Osteoblast (primary cell): ENCODE measurements around the gene PRR23C. TPM values are rescaled to one million over a fixed set of nuclear protein-coding genes. Genes with fewer than 3 reads are reported as not detected.

Experiments used
- DNase-seq: peaks from one replicate; pipeline ENCODE4 v3.0.0; 2011; ENCODE audit warnings: low spot score, mixed read lengths; ENCODE audit not compliant: insufficient read length; ENCODE audit errors: missing footprints
- H2AFZ ChIP-seq: 2 replicates; pipeline ENCODE4 v1.6.0; 2011; ENCODE audit warnings: mild to moderate bottlenecking, low read length
- H3K27ac ChIP-seq: 2 replicates; pipeline ENCODE4 v1.5.1; 2011; ENCODE audit warnings: mild to moderate bottlenecking, low read depth, low read length, moderate library complexity
- H3K27me3 ChIP-seq: 2 replicates; pipeline ENCODE4 v1.6.0; 2012; ENCODE audit warnings: mild to moderate bottlenecking, control low read depth, inconsistent platforms, low read length, moderate library complexity; ENCODE audit not compliant: insufficient read depth
- H3K36me3 ChIP-seq: 2 replicates; pipeline ENCODE4 v1.5.1; 2011; ENCODE audit warnings: mild to moderate bottlenecking, low read length, control low read depth, moderate library complexity; ENCODE audit not compliant: insufficient read depth
- H3K4me1 ChIP-seq: 2 replicates; pipeline ENCODE4 v1.5.1; 2011; ENCODE audit warnings: mild to moderate bottlenecking, low read length, control low read depth, moderate library complexity; ENCODE audit not compliant: insufficient read depth
- H3K4me2 ChIP-seq: 2 replicates; pipeline ENCODE4 v1.6.0; 2011; ENCODE audit warnings: mild to moderate bottlenecking, low read length; ENCODE audit not compliant: insufficient read depth
- H3K4me3 ChIP-seq: fragments of 200-600 bp; sonication (generic); 3 replicates; pipeline ENCODE4 v1.5.1; 2012; ENCODE audit warnings: mild to moderate bottlenecking, low read length, inconsistent platforms; ENCODE audit not compliant: insufficient read depth
- H3K79me2 ChIP-seq: 2 replicates; pipeline ENCODE4 v1.6.0; 2012; ENCODE audit warnings: mild to moderate bottlenecking, low read length, control low read depth, inconsistent platforms; ENCODE audit not compliant: insufficient read depth
- H3K9me3 ChIP-seq: 2 replicates; pipeline ENCODE4 v1.5.1; 2011; ENCODE audit warnings: low read depth, low read length, control low read depth
- H4K20me1 ChIP-seq: 2 replicates; pipeline ENCODE4 v1.6.0; 2012; ENCODE audit warnings: mild to moderate bottlenecking, low read length, control low read depth; ENCODE audit not compliant: insufficient read depth
- CTCF ChIP-seq: IDR thresholded peaks from 2 replicates; pipeline ENCODE4 v1.5.1; 2011; ENCODE audit warnings: mild to moderate bottlenecking, low read depth, low read length, moderate library complexity; ENCODE audit errors: extremely low read depth
- total RNA-seq: library from RNA; depleted of rRNA; stranded (reverse); fragments of >200 nt; gene quantifications from 2 replicates; pipeline ENCODE4 v1.2.3, GENCODE V29; 2012

PRR23C gene
- total RNA-seq, 1 donor: not detected

- TF ChIP-seq CTCF: no peak
- no peak overlapping the region for H3K27ac ChIP-seq
- no peak overlapping the region for H3K4me3 ChIP-seq
- H3K9me3 ChIP-seq: no peaks in the 10 kb centered on the region
- no peaks in the 10 kb centered on the region for H3K36me3 ChIP-seq
- H3K4me1 ChIP-seq: no peaks in the 10 kb centered on the region
- H4K20me1 ChIP-seq: no peaks in the 10 kb centered on the region
- H3K4me2 ChIP-seq: no peak overlapping the region
- no peak overlapping the region for H2AFZ ChIP-seq
- H3K27me3 ChIP-seq: no peaks in the 10 kb centered on the region
- DNase-seq: no peak
- no peaks in the 10 kb centered on the region for H3K79me2 ChIP-seq
These were observed 39.5 kb upstream of the PRR23C start for GRCh38 chr3:139084176-139084575.

DNA sequence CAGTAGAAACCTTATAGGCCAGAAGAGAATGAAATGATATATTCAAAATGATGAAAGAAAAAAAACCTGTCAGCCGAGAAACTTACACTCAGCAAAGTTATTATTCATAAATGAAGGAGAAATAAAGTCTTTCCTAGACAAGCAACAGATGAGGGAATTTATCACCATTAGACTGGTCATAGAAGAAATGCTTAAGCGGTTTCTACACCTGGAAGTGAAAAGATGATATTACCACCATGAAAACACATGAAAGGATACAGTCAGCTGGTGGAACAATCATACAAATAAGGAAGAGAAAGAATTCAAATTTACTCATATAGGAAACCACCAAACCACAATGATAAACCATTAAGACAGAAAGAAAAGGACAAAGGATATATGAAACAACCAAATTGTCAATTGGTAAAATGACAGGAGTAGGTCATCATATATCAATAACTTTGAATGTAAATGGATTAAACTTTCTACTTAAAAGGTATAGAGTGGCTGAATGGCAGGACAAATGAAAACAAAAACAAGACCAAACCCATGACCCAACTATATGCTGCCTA lies 29.9 kb upstream of the PRR23C start:
- no peaks in the 10 kb centered on the region for H3K4me1 ChIP-seq
- H3K36me3 ChIP-seq: no peaks in the 10 kb centered on the region
- H3K4me2 ChIP-seq: no peak overlapping the region
- H3K4me3 ChIP-seq: no peak overlapping the region
- TF ChIP-seq CTCF: no peak
- H4K20me1 ChIP-seq: no peaks in the 10 kb centered on the region
- no peak for DNase-seq
- no peaks in the 10 kb centered on the region for H3K9me3 ChIP-seq
- H3K79me2 ChIP-seq: no peaks in the 10 kb centered on the region
- no peak overlapping the region for H3K27ac ChIP-seq
- no peaks in the 10 kb centered on the region for H3K27me3 ChIP-seq
- no peak overlapping the region for H2AFZ ChIP-seq

- H3K9me3 ChIP-seq: no peaks in the 10 kb centered on the region
- DNase-seq: no peak
These were observed 18.2 kb upstream of the PRR23C start for GRCh38 chr3:139062918-139063317.

More at GRCh38 chr3:139062918-139063317, 18.2 kb upstream of the PRR23C start:
- no peaks in the 10 kb centered on the region for H3K36me3 ChIP-seq
- no peaks in the 10 kb centered on the region for H3K4me1 ChIP-seq
- H3K27ac ChIP-seq: no peak overlapping the region
- no peaks in the 10 kb centered on the region for H3K27me3 ChIP-seq
- H3K4me2 ChIP-seq: no peak overlapping the region
- no peaks in the 10 kb centered on the region for H3K79me2 ChIP-seq
- H4K20me1 ChIP-seq: no peaks in the 10 kb centered on the region
- no peak for TF ChIP-seq CTCF
- no peak overlapping the region for H3K4me3 ChIP-seq
- H2AFZ ChIP-seq: no peak overlapping the region
